Right ventricle myocardium inferior (tissue), 1 donor: ENCODE results near the gene RAX2. TPM values are rescaled to one million over a fixed set of nuclear protein-coding genes. Genes with fewer than 3 reads are reported as not detected.

Experiments
- ATAC-seq: fragments of 200-7000 bp; cut with Tn5 transposase; one replicate; pipeline ENCODE4 v1.9.1; 2020; ENCODE audit warnings: mild to moderate bottlenecking, moderate library complexity
- DNase-seq: peaks from one replicate; pipeline ENCODE4 v3.0.0; 2021; ENCODE audit errors: missing footprints
- intact Hi-C: fragments of 100-400 bp; cut with DNase I; formaldehyde crosslinking; loops from one replicate; pipeline ENCODE4 v1.11.0; 2022
- total RNA-seq: library from RNA; stranded (reverse); fragmentation: NEBNext Ultra II Directional; extraction: Animal tissue kit (Norgen Biotek cat#: 25700); gene quantifications from one replicate; pipeline ENCODE4 v1.2.1, GENCODE V29; 2021
- donor health status: DM: no; HTN: yes; CAD: no; lungs with severe emphysema.

Gene RAX2
- total RNA-seq, 1 donor from 2014 or later = not detected

GRCh38 chr19:3782330-3782729 is 10.3 kb upstream of the RAX2 start:
- no peak for DNase-seq
- no peak for ATAC-seq
- intact Hi-C loops = no loop called here

GRCh38 chr19:3781603-3782002 is 9.6 kb upstream of the RAX2 start:
- DNase-seq (no peak), ATAC-seq (no peak)
- intact Hi-C loops = no loop called here

- intact Hi-C loops = no loop called here
- no peak for ATAC-seq
- no peak for DNase-seq
Observed at GRCh38 chr19:3780786-3781304, 8.8 kb upstream of the RAX2 start.

GRCh38 chr19:3778899-3779723 is 7.1 kb upstream of the RAX2 start:
- ATAC-seq (no peak), DNase-seq (no peak)
- intact Hi-C loops = no loop called here

GRCh38 chr19:3778104-3778867 is 6.3 kb upstream of the RAX2 start:
- DNase-seq = no peak
- intact Hi-C loops = no loop called here
- ATAC-seq = no peak

- intact Hi-C loops = no loop called here
- ATAC-seq (no peak), DNase-seq (no peak)
Observed at GRCh38 chr19:3776479-3777040, 4.5 kb upstream of the RAX2 start.

- intact Hi-C loops = no loop called here
- ATAC-seq (no peak), DNase-seq (no peak)
Observed at GRCh38 chr19:3775831-3776230, 3.8 kb upstream of the RAX2 start.

GRCh38 chr19:3775374-3775711 is 3.3 kb upstream of the RAX2 start:
- ATAC-seq = no peak
- no peak for DNase-seq
- intact Hi-C loops = no loop called here

- no peak for DNase-seq
- no peak for ATAC-seq
Observed at GRCh38 chr19:3774621-3775373, 2.8 kb upstream of the RAX2 start.

GRCh38 chr19:3773814-3774515 is 1.9 kb upstream of the RAX2 start:
- ATAC-seq (no peak), DNase-seq (no peak)
- intact Hi-C loops = no loop called here

More at GRCh38 chr19:3774621-3775373, 2.8 kb upstream of the RAX2 start:
- intact Hi-C loops = no loop called here

- ATAC-seq (no peak), DNase-seq (no peak)
- intact Hi-C loops = no loop called here
Observed at GRCh38 chr19:3771000-3771905, 775 bp downstream of the RAX2 start.

GRCh38 chr19:3770136-3770999 is 1.7 kb downstream of the RAX2 start:
- intact Hi-C loops = no loop called here
- no peak for ATAC-seq
- DNase-seq = no peak

GRCh38 chr19:3769494-3769893 is 2.5 kb downstream of the RAX2 start:
- intact Hi-C loops = loop anchor here (10.0 kb wide), 1 partner anchor 195 kb away; no protein-coding TSS in a partner anchor
- DNase-seq (no peak), ATAC-seq (no peak)

- DNase-seq (no peak), ATAC-seq (no peak)
- intact Hi-C loops = loop anchor here (10.0 kb wide), 1 partner anchor 196 kb away; no protein-coding TSS in a partner anchor
Observed at GRCh38 chr19:3768748-3769099, 3.3 kb downstream of the RAX2 start.

GRCh38 chr19:3768015-3768747 is 3.8 kb downstream of the RAX2 start:
- ATAC-seq (no peak), DNase-seq (peak; percentile 53)
- intact Hi-C loops = loop anchor here (10.0 kb wide), 1 partner anchor 197 kb away; no protein-coding TSS in a partner anchor

- ATAC-seq = no peak
- intact Hi-C loops = loop anchor here (10.0 kb wide), 1 partner anchor 198 kb away; no protein-coding TSS in a partner anchor
- peak; percentile 60 for DNase-seq
Observed at GRCh38 chr19:3767050-3767449, 5.0 kb downstream of the RAX2 start.
